Measurements from ENCODE around the gene FGF12.

FGF12 gene

GRCh38 chr3:192645437-192645836 is 81.9 kb downstream of the FGF12 start:
- H3K27me3 Mint-ChIP-seq: no peaks in the 10 kb centered on the region
- no peaks in the 10 kb centered on the region for H3K4me1 Mint-ChIP-seq (ENCODE audit: low read depth)
- H3K9me3 Mint-ChIP-seq: no peaks in the 10 kb centered on the region
- H3K27ac Mint-ChIP-seq: no peak overlapping the region
- DNase-seq: no peak
- H3K36me3 Mint-ChIP-seq (ENCODE audit: low read depth): no peaks in the 10 kb centered on the region
- H3K4me3 Mint-ChIP-seq: no peak overlapping the region

- Mint-ChIP-seq H3K36me3 (ENCODE audit: low read depth) (no peaks in the 10 kb centered on the region), H3K4me3 (no peak overlapping the region), H3K4me1 (ENCODE audit: low read depth) (no peaks in the 10 kb centered on the region), H3K27ac (no peak overlapping the region), H3K27me3 (no peaks in the 10 kb centered on the region), H3K9me3 (no peaks in the 10 kb centered on the region)
- no peak for DNase-seq
Observed at GRCh38 chr3:192642651-192643050, 84.7 kb downstream of the FGF12 start.

GRCh38 chr3:192641919-192642318 is 85.4 kb downstream of the FGF12 start:
- Mint-ChIP-seq H3K27ac (no peak overlapping the region), H3K4me3 (no peak overlapping the region), H3K27me3 (no peaks in the 10 kb centered on the region), H3K36me3 (ENCODE audit: low read depth) (no peaks in the 10 kb centered on the region), H3K4me1 (ENCODE audit: low read depth) (no peaks in the 10 kb centered on the region), H3K9me3 (no peaks in the 10 kb centered on the region)
- no peak for DNase-seq

GRCh38 chr3:192639987-192640386 is 87.4 kb downstream of the FGF12 start:
- Mint-ChIP-seq H3K27ac (no peak overlapping the region), H3K4me3 (no peak overlapping the region), H3K36me3 (ENCODE audit: low read depth) (no peaks in the 10 kb centered on the region), H3K9me3 (no peaks in the 10 kb centered on the region), H3K4me1 (ENCODE audit: low read depth) (no peaks in the 10 kb centered on the region), H3K27me3 (no peaks in the 10 kb centered on the region)
- DNase-seq: no peak

GRCh38 chr3:192637803-192638202 is 89.5 kb downstream of the FGF12 start:
- Mint-ChIP-seq H3K36me3 (ENCODE audit: low read depth) (no peaks in the 10 kb centered on the region), H3K9me3 (no peaks in the 10 kb centered on the region), H3K4me3 (no peak overlapping the region), H3K27ac (no peak overlapping the region), H3K4me1 (ENCODE audit: low read depth) (no peaks in the 10 kb centered on the region), H3K27me3 (no peaks in the 10 kb centered on the region)
- no peak for DNase-seq

GRCh38 chr3:192636517-192637444 is 90.6 kb downstream of the FGF12 start:
- H3K36me3 Mint-ChIP-seq (ENCODE audit: low read depth): no peaks in the 10 kb centered on the region
- H3K27ac Mint-ChIP-seq: no peak overlapping the region
- H3K4me1 Mint-ChIP-seq (ENCODE audit: low read depth): no peaks in the 10 kb centered on the region
- no peak for DNase-seq
- H3K27me3 Mint-ChIP-seq: no peaks in the 10 kb centered on the region
- no peak overlapping the region for H3K4me3 Mint-ChIP-seq
- H3K9me3 Mint-ChIP-seq: no peaks in the 10 kb centered on the region

- Mint-ChIP-seq H3K27me3 (no peaks in the 10 kb centered on the region), H3K27ac (no peak overlapping the region), H3K36me3 (ENCODE audit: low read depth) (no peaks in the 10 kb centered on the region), H3K9me3 (no peaks in the 10 kb centered on the region), H3K4me3 (no peak overlapping the region), H3K4me1 (ENCODE audit: low read depth) (no peaks in the 10 kb centered on the region)
- no peak for DNase-seq
Observed at GRCh38 chr3:192629429-192629828, 97.9 kb downstream of the FGF12 start.

- peaks cover 3% of the 10 kb centered on the region for H3K27me3 Mint-ChIP-seq
- no peaks in the 10 kb centered on the region for H3K4me1 Mint-ChIP-seq (ENCODE audit: low read depth)
- H3K9me3 Mint-ChIP-seq: no peaks in the 10 kb centered on the region
- no peak overlapping the region for H3K27ac Mint-ChIP-seq
- DNase-seq: no peak
- no peaks in the 10 kb centered on the region for H3K36me3 Mint-ChIP-seq (ENCODE audit: low read depth)
- H3K4me3 Mint-ChIP-seq: no peak overlapping the region
Observed at GRCh38 chr3:192621909-192622308, 105.4 kb downstream of the FGF12 start.

GRCh38 chr3:192620275-192620674 is 107.1 kb downstream of the FGF12 start:
- Mint-ChIP-seq H3K27me3 (peaks cover 6% of the 10 kb centered on the region), H3K27ac (no peak overlapping the region), H3K36me3 (ENCODE audit: low read depth) (no peaks in the 10 kb centered on the region), H3K9me3 (no peaks in the 10 kb centered on the region), H3K4me1 (ENCODE audit: low read depth) (no peaks in the 10 kb centered on the region), H3K4me3 (no peak overlapping the region)
- no peak for DNase-seq

GRCh38 chr3:192611411-192611810 is 115.9 kb downstream of the FGF12 start:
- no peaks in the 10 kb centered on the region for H3K36me3 Mint-ChIP-seq (ENCODE audit: low read depth)
- no peaks in the 10 kb centered on the region for H3K9me3 Mint-ChIP-seq
- H3K27me3 Mint-ChIP-seq: peaks cover 3% of the 10 kb centered on the region
- H3K4me1 Mint-ChIP-seq (ENCODE audit: low read depth): no peaks in the 10 kb centered on the region
- H3K27ac Mint-ChIP-seq: no peak overlapping the region
- H3K4me3 Mint-ChIP-seq: no peak overlapping the region
- no peak for DNase-seq

GRCh38 chr3:192608726-192609600 is 118.4 kb downstream of the FGF12 start:
- H3K4me3 Mint-ChIP-seq: no peak overlapping the region
- no peaks in the 10 kb centered on the region for H3K4me1 Mint-ChIP-seq (ENCODE audit: low read depth)
- no peak for DNase-seq
- no peaks in the 10 kb centered on the region for H3K36me3 Mint-ChIP-seq (ENCODE audit: low read depth)
- H3K27me3 Mint-ChIP-seq: peaks cover 3% of the 10 kb centered on the region
- H3K27ac Mint-ChIP-seq: no peak overlapping the region
- peaks cover 3% of the 10 kb centered on the region for H3K9me3 Mint-ChIP-seq

GRCh38 chr3:192607798-192608197 is 119.5 kb downstream of the FGF12 start:
- no peaks in the 10 kb centered on the region for H3K36me3 Mint-ChIP-seq (ENCODE audit: low read depth)
- no peak overlapping the region for H3K27ac Mint-ChIP-seq
- H3K27me3 Mint-ChIP-seq: peaks cover 1% of the 10 kb centered on the region
- DNase-seq: no peak
- no peak overlapping the region for H3K4me3 Mint-ChIP-seq
- no peaks in the 10 kb centered on the region for H3K4me1 Mint-ChIP-seq (ENCODE audit: low read depth)
- H3K9me3 Mint-ChIP-seq: peaks cover 11% of the 10 kb centered on the region

GRCh38 chr3:192597913-192598312 is 129.4 kb downstream of the FGF12 start:
- no peak overlapping the region for H3K4me3 Mint-ChIP-seq
- no peaks in the 10 kb centered on the region for H3K27me3 Mint-ChIP-seq
- DNase-seq: no peak
- H3K4me1 Mint-ChIP-seq (ENCODE audit: low read depth): no peaks in the 10 kb centered on the region
- H3K9me3 Mint-ChIP-seq: peaks cover 10% of the 10 kb centered on the region
- H3K36me3 Mint-ChIP-seq (ENCODE audit: low read depth): no peaks in the 10 kb centered on the region
- no peak overlapping the region for H3K27ac Mint-ChIP-seq

GRCh38 chr3:192597506-192597905 is 129.8 kb downstream of the FGF12 start:
- Mint-ChIP-seq H3K4me1 (ENCODE audit: low read depth) (no peaks in the 10 kb centered on the region), H3K9me3 (peaks cover 6% of the 10 kb centered on the region), H3K27ac (no peak overlapping the region), H3K36me3 (ENCODE audit: low read depth) (no peaks in the 10 kb centered on the region), H3K4me3 (no peak overlapping the region), H3K27me3 (no peaks in the 10 kb centered on the region)
- no peak for DNase-seq

- no peak for DNase-seq
- Mint-ChIP-seq H3K36me3 (ENCODE audit: low read depth) (no peaks in the 10 kb centered on the region), H3K27ac (no peak overlapping the region), H3K4me1 (ENCODE audit: low read depth) (no peaks in the 10 kb centered on the region), H3K9me3 (peaks cover 2% of the 10 kb centered on the region), H3K4me3 (no peak overlapping the region), H3K27me3 (peaks cover 1% of the 10 kb centered on the region)
Observed at GRCh38 chr3:192578729-192579128, 148.6 kb downstream of the FGF12 start.
